ENCODE results near the gene LRFN4. TPM values are rescaled to one million over a fixed set of nuclear protein-coding genes. Genes with fewer than 3 reads are reported as not detected.

LRFN4 gene
- total RNA-seq, 1 donor from 2014 or later: 19.6 TPM

GRCh38 chr11:66842896-66843775 lies 13.7 kb upstream of the LRFN4 start, which contains the start of gene RCE1:
Gene RCE1, plus strand, starts transcription at chr11:66843441. Its CDS starts 15 bp downstream, at chr11:66843456.
- peak; percentile 86 for DNase-seq (ENCODE audit: low spot score, unreplicated experiment)
- H3K4me3 Mint-ChIP-seq (ENCODE audit: low read depth): peak within 1 kb of the TSS; percentile 92
- no peaks in the 10 kb centered on the region for H3K9me3 Mint-ChIP-seq (ENCODE audit: low read depth)
- H3K4me1 Mint-ChIP-seq (ENCODE audit: low read depth): peaks cover 15% of the 10 kb centered on the region
- H3K36me3 Mint-ChIP-seq (ENCODE audit: insufficient read depth): peaks cover 6% of the 10 kb centered on the region
- TF ChIP-seq CTCF (IDR thresholded peaks at IDR 0.05; ENCODE audit: unreplicated experiment): no peak
- no peaks in the 10 kb centered on the region for H3K27me3 Mint-ChIP-seq
- peak within 1 kb of the TSS; percentile 97 for H3K27ac Mint-ChIP-seq

- Mint-ChIP-seq H3K27me3 (no peaks in the 10 kb centered on the region), H3K4me1 (ENCODE audit: low read depth) (peaks cover 15% of the 10 kb centered on the region), H3K9me3 (ENCODE audit: low read depth) (no peaks in the 10 kb centered on the region), H3K4me3 (ENCODE audit: low read depth) (peak overlapping the region; percentile 92), H3K27ac (peak overlapping the region; percentile 90), H3K36me3 (ENCODE audit: insufficient read depth) (peaks cover 6% of the 10 kb centered on the region)
- DNase-seq (ENCODE audit: low spot score, unreplicated experiment): no peak
- TF ChIP-seq CTCF (IDR thresholded peaks at IDR 0.05; ENCODE audit: unreplicated experiment): no peak
Measured at GRCh38 chr11:66843776-66844495, 12.9 kb upstream of the LRFN4 start.

DNA sequence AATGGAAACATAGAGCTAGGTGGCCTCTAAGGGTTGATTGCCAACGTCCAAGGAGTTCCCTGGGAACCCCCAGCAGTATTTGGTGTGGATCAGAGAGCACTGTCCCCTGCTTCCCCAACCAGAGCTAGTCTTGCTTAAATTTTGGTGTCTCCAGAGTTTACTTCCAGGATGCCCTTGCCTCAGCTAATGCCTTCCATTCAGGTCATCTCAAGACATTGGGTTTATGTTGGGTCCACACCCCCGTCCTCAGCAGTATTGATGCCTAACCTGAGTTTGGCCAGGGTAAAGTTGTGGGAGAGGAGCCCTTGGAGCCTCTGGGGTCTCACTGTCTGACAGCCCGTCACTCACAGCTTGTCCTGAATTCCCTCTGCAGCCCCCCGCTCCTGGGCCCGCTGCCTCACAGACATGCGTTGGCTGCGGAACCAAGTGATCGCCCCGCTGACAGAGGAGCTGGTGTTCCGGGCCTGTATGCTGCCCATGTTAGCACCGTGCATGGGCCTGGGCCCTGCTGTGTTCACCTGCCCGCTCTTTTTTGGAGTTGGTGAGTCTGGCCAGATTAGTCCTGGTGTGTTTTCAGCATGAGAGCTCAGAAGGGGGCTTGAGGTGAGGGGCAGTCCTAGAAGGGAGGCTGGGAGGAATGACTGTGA lies 12.2 kb upstream of the LRFN4 start:
- peaks cover 6% of the 10 kb centered on the region for H3K36me3 Mint-ChIP-seq (ENCODE audit: insufficient read depth)
- H3K4me1 Mint-ChIP-seq (ENCODE audit: low read depth): peaks cover 15% of the 10 kb centered on the region
- H3K4me3 Mint-ChIP-seq (ENCODE audit: low read depth): peak overlapping the region; percentile 92
- no peak for DNase-seq (ENCODE audit: low spot score, unreplicated experiment)
- peak overlapping the region; percentile 24 for H3K27ac Mint-ChIP-seq
- H3K9me3 Mint-ChIP-seq (ENCODE audit: low read depth): no peaks in the 10 kb centered on the region
- H3K27me3 Mint-ChIP-seq: no peaks in the 10 kb centered on the region
- no peak for TF ChIP-seq CTCF (IDR thresholded peaks at IDR 0.05; ENCODE audit: unreplicated experiment)

GRCh38 chr11:66845143-66845875 lies 11.6 kb upstream of the LRFN4 start:
- TF ChIP-seq CTCF (IDR thresholded peaks at IDR 0.05; ENCODE audit: unreplicated experiment): no peak
- Mint-ChIP-seq H3K36me3 (ENCODE audit: insufficient read depth) (peaks cover 5% of the 10 kb centered on the region), H3K4me3 (ENCODE audit: low read depth) (peak overlapping the region; percentile 92), H3K27ac (peak overlapping the region; percentile 24), H3K4me1 (ENCODE audit: low read depth) (peaks cover 15% of the 10 kb centered on the region), H3K9me3 (ENCODE audit: low read depth) (no peaks in the 10 kb centered on the region), H3K27me3 (no peaks in the 10 kb centered on the region)
- DNase-seq (ENCODE audit: low spot score, unreplicated experiment): no peak
